ENCODE data around the gene ZBTB8OS. TPM values are rescaled to one million over a fixed set of nuclear protein-coding genes. Genes with fewer than 3 reads are reported as not detected.
A peak's percentile ranks its signal among the peaks of the same experiment; 100 is the strongest.

ZBTB8OS gene
- total and polyA plus RNA-seq, 9 of the 15 experiments (the other 6 are each of a cell fraction or from before 2014, with no cell fraction given) = 54.8 to 230 (median 107) TPM

DNA sequence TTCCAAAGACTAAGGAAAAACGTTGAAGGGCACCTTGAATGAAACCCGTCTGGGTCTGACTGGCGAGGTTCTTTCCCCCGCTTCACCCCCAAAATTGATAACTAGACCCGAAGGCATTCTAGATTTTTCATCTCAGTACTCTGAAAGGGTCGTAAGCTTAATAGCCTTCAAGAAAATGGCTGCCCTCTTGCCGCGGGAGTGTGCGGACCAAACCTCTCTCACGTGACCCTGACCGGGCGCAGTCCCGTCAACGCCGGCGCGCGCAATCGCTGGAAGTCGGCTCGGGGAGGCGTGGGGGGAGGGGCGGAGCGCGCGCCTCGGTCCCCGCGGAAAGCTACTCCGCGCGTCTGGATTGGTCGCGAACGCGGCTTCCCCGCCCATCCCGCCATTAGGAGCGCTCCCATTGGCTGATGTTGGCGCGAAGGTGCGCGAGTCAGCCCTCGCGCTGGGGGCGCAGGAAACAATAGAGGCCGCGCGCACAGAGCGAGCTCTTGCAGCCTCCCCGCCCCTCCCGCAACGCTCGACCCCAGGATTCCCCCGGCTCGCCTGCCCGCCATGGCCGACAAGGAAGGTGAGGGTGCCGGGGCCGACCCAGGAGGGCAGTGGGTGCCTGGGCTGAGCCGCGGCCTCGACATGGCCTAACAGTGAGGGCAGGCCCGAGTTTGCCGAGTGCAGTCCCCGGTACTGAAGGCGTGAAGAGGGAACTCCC, 556 bp upstream of the ZBTB8OS start, which contains the start of gene RBBP4 (continued):
- TF ChIP-seq, protein P1, sequence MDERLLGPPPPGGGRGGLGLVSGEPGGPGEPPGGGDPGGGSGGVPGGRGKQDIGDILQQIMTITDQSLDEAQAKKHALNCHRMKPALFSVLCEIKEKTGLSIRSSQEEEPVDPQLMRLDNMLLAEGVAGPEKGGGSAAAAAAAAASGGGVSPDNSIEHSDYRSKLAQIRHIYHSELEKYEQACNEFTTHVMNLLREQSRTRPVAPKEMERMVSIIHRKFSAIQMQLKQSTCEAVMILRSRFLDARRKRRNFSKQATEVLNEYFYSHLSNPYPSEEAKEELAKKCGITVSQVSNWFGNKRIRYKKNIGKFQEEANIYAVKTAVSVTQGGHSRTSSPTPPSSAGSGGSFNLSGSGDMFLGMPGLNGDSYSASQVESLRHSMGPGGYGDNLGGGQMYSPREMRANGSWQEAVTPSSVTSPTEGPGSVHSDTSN (CRISPR knock-in tag; IDR thresholded peaks at IDR 0.05; ENCODE audit: low read depth) = no peak
- TF ChIP-seq, protein P1 (tag; conservative IDR thresholded peaks at IDR 0.05; ENCODE audit: low read depth) = peak; percentile 78
- TF ChIP-seq MED1 (CRISPR knock-in tag; IDR thresholded peaks at IDR 0.05; ENCODE audit: borderline replicate concordance) (no peak), ILK (tag; IDR thresholded peaks at IDR 0.05; ENCODE audit: borderline replicate concordance, low read depth) (peak; percentile 76), BRD9 (IDR thresholded peaks at IDR 0.05; ENCODE audit: low read depth, partially characterized antibody) (peak; percentile 66), POU5F1 (IDR thresholded peaks at IDR 0.05; ENCODE audit: borderline replicate concordance, low read depth, low read length, partially characterized antibody) (no peak), MAFF (IDR thresholded peaks at IDR 0.05; ENCODE audit: low read length) (0 out of 2 replicates have a peak, but pooled peaks have one; percentile 4), ZNF24 (IDR thresholded peaks at IDR 0.05) (no peak; the same call in 1 of the 2 replicates), TGIF2 (CRISPR knock-in tag; IDR thresholded peaks at IDR 0.05) (peak; percentile 85; the same call in 1 of the 2 replicates), PHB2 (IDR thresholded peaks at IDR 0.05; ENCODE audit: low read depth) (no peak), FOXP1 (CRISPR knock-in tag; IDR thresholded peaks at IDR 0.05) (peak; percentile 80), MCM5 (IDR thresholded peaks at IDR 0.05; ENCODE audit: low read depth) (no peak), LCOR (CRISPR knock-in tag; IDR thresholded peaks at IDR 0.05) (peak; percentile 51)
- TF ChIP-seq, protein P2, sequence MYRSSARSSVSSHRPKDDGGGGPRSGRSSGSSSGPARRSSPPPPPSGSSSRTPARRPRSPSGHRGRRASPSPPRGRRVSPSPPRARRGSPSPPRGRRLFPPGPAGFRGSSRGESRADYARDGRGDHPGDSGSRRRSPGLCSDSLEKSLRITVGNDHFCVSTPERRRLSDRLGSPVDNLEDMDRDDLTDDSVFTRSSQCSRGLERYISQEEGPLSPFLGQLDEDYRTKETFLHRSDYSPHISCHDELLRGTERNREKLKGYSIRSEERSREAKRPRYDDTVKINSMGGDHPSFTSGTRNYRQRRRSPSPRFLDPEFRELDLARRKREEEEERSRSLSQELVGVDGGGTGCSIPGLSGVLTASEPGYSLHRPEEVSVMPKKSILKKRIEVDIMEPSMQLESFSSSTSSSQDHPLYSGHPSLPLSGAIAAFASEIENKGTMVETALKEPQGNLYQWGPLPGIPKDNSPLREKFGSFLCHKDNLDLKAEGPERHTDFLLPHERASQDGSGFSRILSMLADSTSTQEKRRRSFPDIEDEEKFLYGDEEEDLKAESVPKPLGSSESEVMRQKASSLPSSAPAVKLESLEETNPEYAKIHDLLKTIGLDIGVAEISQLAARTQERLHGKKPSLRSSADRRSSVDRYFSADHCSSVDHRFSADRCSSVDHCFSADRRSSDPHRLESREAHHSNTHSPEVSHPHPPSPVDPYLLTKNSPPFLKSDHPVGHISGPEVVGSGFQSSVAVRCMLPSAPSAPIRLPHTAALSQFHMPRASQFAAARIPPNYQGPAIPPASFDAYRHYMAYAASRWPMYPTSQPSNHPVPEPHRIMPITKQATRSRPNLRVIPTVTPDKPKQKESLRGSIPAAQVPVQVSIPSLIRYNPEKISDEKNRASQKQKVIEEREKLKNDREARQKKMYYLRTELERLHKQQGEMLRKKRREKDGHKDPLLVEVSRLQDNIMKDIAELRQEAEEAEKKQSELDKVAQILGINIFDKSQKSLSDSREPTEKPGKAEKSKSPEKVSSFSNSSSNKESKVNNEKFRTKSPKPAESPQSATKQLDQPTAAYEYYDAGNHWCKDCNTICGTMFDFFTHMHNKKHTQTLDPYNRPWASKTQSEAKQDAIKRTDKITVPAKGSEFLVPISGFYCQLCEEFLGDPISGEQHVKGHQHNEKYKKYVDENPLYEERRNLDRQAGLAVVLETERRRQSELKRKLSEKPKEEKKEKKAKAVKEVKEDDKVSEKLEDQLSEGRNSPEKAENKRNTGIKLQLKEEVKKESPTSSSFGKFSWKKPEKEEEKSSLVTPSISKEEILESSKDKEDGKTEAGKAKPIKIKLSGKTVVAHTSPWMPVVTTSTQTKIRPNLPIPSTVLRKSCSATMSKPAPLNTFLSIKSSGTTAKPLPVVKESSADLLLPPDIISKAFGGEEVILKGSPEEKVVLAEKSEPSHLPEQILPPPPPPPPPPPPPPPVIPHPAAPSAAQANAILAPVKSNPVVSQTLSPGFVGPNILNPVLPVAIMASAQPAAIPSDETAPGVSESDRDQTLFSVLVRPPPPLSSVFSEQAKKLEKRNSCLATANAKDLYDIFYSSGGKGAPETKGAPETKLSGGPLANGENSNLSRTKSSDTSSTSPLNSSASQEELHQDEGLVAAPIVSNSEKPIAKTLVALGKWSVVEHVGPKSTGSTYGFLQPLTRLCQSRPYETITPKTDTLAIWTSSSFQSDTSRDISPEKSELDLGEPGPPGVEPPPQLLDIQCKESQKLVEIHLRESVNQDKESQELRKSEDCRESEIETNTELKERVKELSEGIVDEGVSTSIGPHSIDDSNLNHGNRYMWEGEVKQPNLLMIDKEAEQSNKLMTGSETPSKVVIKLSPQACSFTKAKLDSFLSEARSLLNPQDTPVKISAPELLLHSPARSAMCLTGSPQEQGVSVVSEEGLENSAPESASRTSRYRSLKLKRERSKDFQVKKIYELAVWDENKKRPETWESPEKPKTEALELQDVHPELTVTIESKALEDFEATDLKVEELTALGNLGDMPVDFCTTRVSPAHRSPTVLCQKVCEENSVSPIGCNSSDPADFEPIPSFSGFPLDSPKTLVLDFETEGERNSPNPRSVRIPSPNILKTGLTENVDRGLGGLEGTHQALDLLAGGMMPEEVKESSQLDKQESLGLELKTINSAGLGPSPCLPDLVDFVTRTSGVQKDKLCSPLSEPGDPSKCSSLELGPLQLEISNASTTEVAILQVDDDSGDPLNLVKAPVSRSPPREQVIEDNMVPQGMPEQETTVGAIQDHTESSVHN (IDR thresholded peaks at IDR 0.05; ENCODE audit: borderline replicate concordance in 1 of 2, low read depth in 1 of 2) = peak in 1 of 2 experiments; percentile 70; a peak in 1 of 4 replicates
- TF ChIP-seq, protein P3, sequence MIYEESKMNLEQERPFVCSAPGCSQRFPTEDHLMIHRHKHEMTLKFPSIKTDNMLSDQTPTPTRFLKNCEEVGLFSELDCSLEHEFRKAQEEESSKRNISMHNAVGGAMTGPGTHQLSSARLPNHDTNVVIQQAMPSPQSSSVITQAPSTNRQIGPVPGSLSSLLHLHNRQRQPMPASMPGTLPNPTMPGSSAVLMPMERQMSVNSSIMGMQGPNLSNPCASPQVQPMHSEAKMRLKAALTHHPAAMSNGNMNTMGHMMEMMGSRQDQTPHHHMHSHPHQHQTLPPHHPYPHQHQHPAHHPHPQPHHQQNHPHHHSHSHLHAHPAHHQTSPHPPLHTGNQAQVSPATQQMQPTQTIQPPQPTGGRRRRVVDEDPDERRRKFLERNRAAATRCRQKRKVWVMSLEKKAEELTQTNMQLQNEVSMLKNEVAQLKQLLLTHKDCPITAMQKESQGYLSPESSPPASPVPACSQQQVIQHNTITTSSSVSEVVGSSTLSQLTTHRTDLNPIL (CRISPR knock-in tag; IDR thresholded peaks at IDR 0.05) = no peak
